ENCODE measurements around the gene CCNB1. TPM values are rescaled to one million over a fixed set of nuclear protein-coding genes. Genes with fewer than 3 reads are reported as not detected.
"Not testable (repeated sequence)": the region's sequence is repeated elsewhere in the genome, so short reads cannot be mapped to it uniquely, and the experiment has no call there.

CCNB1 gene
- total RNA-seq, 1 donor from 2014 or later, result 32.6 TPM

GRCh38 chr5:69217548-69218526, 50.9 kb downstream of the CCNB1 start:
- H3K4me3 ChIP-seq (ENCODE audit: low read depth, low read length), result peak overlapping the region; percentile 92
- DNase-seq (ENCODE audit: low read depth), result peak; percentile 69
- H3K36me3 ChIP-seq (ENCODE audit: control insufficient read depth, insufficient read depth, low read length), result no peaks in the 10 kb centered on the region
- TF ChIP-seq CTCF (IDR thresholded peaks at IDR 0.05; ENCODE audit: insufficient read depth, low read length, poor library complexity, severe bottlenecking), result peak; percentile 8
- no peaks in the 10 kb centered on the region for H3K27me3 ChIP-seq (ENCODE audit: control insufficient read depth, insufficient read depth, low read length)

GRCh38 chr5:69219939-69220338, 53.0 kb downstream of the CCNB1 start:
- TF ChIP-seq CTCF (IDR thresholded peaks at IDR 0.05; ENCODE audit: insufficient read depth, low read length, poor library complexity, severe bottlenecking), result no peak
- H3K4me3 ChIP-seq (ENCODE audit: low read depth, low read length), result no peak overlapping the region
- no peaks in the 10 kb centered on the region for H3K27me3 ChIP-seq (ENCODE audit: control insufficient read depth, insufficient read depth, low read length)
- H3K36me3 ChIP-seq (ENCODE audit: control insufficient read depth, insufficient read depth, low read length), result no peaks in the 10 kb centered on the region
- no peak for DNase-seq (ENCODE audit: low read depth)

GRCh38 chr5:69220371-69220770, 53.4 kb downstream of the CCNB1 start:
- not testable (repeated sequence) for H3K36me3 ChIP-seq (ENCODE audit: control insufficient read depth, insufficient read depth, low read length); DNase-seq (ENCODE audit: low read depth); H3K27me3 ChIP-seq (ENCODE audit: control insufficient read depth, insufficient read depth, low read length); H3K4me3 ChIP-seq (ENCODE audit: low read depth, low read length)

GRCh38 chr5:69220833-69221232, 53.9 kb downstream of the CCNB1 start:
- not testable (repeated sequence) for H3K4me3 ChIP-seq (ENCODE audit: low read depth, low read length); DNase-seq (ENCODE audit: low read depth); H3K27me3 ChIP-seq (ENCODE audit: control insufficient read depth, insufficient read depth, low read length); H3K36me3 ChIP-seq (ENCODE audit: control insufficient read depth, insufficient read depth, low read length)

- TF ChIP-seq CTCF (IDR thresholded peaks at IDR 0.05; ENCODE audit: insufficient read depth, low read length, poor library complexity, severe bottlenecking), result no peak
- no peak for DNase-seq (ENCODE audit: low read depth)
- no peaks in the 10 kb centered on the region for H3K27me3 ChIP-seq (ENCODE audit: control insufficient read depth, insufficient read depth, low read length)
- H3K4me3 ChIP-seq (ENCODE audit: low read depth, low read length), result no peak overlapping the region
- H3K36me3 ChIP-seq (ENCODE audit: control insufficient read depth, insufficient read depth, low read length), result no peaks in the 10 kb centered on the region
Observed at GRCh38 chr5:69224520-69224919, 57.6 kb downstream of the CCNB1 start.

- no peaks in the 10 kb centered on the region for H3K36me3 ChIP-seq (ENCODE audit: control insufficient read depth, insufficient read depth, low read length)
- H3K27me3 ChIP-seq (ENCODE audit: control insufficient read depth, insufficient read depth, low read length), result no peaks in the 10 kb centered on the region
- TF ChIP-seq CTCF (IDR thresholded peaks at IDR 0.05; ENCODE audit: insufficient read depth, low read length, poor library complexity, severe bottlenecking), result no peak
- DNase-seq (ENCODE audit: low read depth), result no peak
- H3K4me3 ChIP-seq (ENCODE audit: low read depth, low read length), result no peak overlapping the region
Observed at GRCh38 chr5:69225860-69226259, 58.9 kb downstream of the CCNB1 start.

Other genes with a start within 250 kb of the CCNB1 start
- gene SLC30A5, start 73.1 kb upstream of the CCNB1 start, total RNA-seq, result 42.8 and 45.0 TPM in 2 replicates
- 11.5 and 13.3 TPM in 2 replicates for gene CENPH, start 22.4 kb downstream of the CCNB1 start, total RNA-seq
- 50.3 and 52.8 TPM in 2 replicates for gene CDK7, start 67.7 kb downstream of the CCNB1 start, total RNA-seq
- gene CCDC125, start 165.7 kb downstream of the CCNB1 start, total RNA-seq, result 7.5 and 9.4 TPM in 2 replicates
- gene AK6, start 202.4 kb downstream of the CCNB1 start, total RNA-seq, result 19.5 and 25.9 TPM in 2 replicates
- gene TAF9, start 202.4 kb downstream of the CCNB1 start, total RNA-seq, result 66.9 and 67.2 TPM in 2 replicates
- 25.9 and 26.0 TPM in 2 replicates for gene RAD17, start 202.7 kb downstream of the CCNB1 start, total RNA-seq
- gene MARVELD2, start 248.0 kb downstream of the CCNB1 start, total RNA-seq, result 27.6 and 28.6 TPM in 2 replicates

Measured in kidney epithelial cell (primary cell).